Lower leg skin (tissue), 3 donors: ENCODE measurements around the gene DIMT1.

Experiments
- POLR2A ChIP-seq, 2 donors: fragments of 450-650 bp; IDR thresholded peaks; one replicate each; pipeline ENCODE4 v1.6.1; 2016 to 2017; ENCODE audit warnings: antibody characterized with exemption in 2 of 2, mild to moderate bottlenecking in 1 of 2, moderate library complexity in 1 of 2
- TF ChIP-seq, protein P1 (sequence below), 3 donors: fragments of 450-650 bp; IDR thresholded peaks; one replicate each; pipeline ENCODE4 v1.5.1; 2016; ENCODE audit warnings: antibody characterized with exemption in 3 of 3, mild to moderate bottlenecking in 3 of 3, moderate library complexity in 2 of 3

DNA sequence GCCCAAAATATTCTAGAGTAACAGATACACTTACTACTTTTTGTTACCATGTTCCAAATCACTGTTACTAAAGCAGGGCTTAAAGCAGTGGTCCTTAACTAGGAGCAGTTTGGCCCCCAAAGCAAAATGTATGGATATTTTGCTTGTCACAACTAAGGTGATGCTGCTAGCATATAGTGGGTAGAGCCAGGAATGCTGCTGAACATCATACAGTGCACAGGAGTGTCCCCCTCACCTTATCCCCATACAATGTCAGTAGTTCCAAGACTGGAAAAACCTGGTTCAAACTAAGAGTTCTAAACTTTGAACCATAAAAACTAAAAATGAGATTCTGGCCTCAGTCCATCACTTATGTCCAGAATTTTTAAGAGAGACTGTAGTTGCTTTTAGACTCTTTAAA lies 28.1 kb downstream of the DIMT1 start:
- TF ChIP-seq, protein P1, sequence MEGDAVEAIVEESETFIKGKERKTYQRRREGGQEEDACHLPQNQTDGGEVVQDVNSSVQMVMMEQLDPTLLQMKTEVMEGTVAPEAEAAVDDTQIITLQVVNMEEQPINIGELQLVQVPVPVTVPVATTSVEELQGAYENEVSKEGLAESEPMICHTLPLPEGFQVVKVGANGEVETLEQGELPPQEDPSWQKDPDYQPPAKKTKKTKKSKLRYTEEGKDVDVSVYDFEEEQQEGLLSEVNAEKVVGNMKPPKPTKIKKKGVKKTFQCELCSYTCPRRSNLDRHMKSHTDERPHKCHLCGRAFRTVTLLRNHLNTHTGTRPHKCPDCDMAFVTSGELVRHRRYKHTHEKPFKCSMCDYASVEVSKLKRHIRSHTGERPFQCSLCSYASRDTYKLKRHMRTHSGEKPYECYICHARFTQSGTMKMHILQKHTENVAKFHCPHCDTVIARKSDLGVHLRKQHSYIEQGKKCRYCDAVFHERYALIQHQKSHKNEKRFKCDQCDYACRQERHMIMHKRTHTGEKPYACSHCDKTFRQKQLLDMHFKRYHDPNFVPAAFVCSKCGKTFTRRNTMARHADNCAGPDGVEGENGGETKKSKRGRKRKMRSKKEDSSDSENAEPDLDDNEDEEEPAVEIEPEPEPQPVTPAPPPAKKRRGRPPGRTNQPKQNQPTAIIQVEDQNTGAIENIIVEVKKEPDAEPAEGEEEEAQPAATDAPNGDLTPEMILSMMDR (IDR thresholded peaks at IDR 0.05): no peak
- no peak for TF ChIP-seq POLR2A (IDR thresholded peaks at IDR 0.05)
